Fibroblast of pulmonary artery (primary cell): Measurements from ENCODE around the gene GRHPR.

Experiments used
- DNase-seq: peaks from one replicate; pipeline ENCODE4 v3.0.0-alpha.2; 2010; ENCODE audit warnings: low read depth
- H3K4me3 ChIP-seq: replicated peaks from 2 replicates; pipeline ENCODE4 v1.5.1; 2011; ENCODE audit warnings: low read depth, mild to moderate bottlenecking, control low read depth, low read length, moderate library complexity
- TF ChIP-seq, protein P1 (sequence below): IDR thresholded peaks from 2 replicates; pipeline ENCODE4 v1.5.1; 2011; ENCODE audit warnings: mild to moderate bottlenecking, control low read depth, low read length, inconsistent platforms; ENCODE audit errors: missing control alignments

The GRHPR gene

DNA sequence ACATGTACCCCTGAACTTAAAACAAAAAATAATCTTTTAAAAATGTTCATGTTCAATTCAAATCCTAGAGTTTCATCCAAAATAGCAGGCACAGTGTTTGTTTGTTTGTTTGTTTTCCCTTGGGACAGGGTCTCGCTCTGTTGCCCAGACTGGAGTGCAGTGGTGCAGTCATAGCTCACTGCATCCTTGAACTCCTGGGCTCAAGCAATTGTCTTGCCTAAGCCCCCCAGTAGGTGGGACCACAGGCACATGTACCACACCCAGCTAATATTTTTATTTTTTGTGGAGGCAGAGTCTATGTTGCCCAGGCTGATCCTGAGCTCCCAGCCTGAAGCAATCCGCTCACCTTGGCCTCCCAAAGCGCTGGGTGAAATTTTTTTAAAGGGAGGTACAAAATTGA lies 58.3 kb downstream of the GRHPR start:
- no peak for DNase-seq
- no peak overlapping the region for H3K4me3 ChIP-seq
- TF ChIP-seq, protein P1, sequence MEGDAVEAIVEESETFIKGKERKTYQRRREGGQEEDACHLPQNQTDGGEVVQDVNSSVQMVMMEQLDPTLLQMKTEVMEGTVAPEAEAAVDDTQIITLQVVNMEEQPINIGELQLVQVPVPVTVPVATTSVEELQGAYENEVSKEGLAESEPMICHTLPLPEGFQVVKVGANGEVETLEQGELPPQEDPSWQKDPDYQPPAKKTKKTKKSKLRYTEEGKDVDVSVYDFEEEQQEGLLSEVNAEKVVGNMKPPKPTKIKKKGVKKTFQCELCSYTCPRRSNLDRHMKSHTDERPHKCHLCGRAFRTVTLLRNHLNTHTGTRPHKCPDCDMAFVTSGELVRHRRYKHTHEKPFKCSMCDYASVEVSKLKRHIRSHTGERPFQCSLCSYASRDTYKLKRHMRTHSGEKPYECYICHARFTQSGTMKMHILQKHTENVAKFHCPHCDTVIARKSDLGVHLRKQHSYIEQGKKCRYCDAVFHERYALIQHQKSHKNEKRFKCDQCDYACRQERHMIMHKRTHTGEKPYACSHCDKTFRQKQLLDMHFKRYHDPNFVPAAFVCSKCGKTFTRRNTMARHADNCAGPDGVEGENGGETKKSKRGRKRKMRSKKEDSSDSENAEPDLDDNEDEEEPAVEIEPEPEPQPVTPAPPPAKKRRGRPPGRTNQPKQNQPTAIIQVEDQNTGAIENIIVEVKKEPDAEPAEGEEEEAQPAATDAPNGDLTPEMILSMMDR: no peak

DNA sequence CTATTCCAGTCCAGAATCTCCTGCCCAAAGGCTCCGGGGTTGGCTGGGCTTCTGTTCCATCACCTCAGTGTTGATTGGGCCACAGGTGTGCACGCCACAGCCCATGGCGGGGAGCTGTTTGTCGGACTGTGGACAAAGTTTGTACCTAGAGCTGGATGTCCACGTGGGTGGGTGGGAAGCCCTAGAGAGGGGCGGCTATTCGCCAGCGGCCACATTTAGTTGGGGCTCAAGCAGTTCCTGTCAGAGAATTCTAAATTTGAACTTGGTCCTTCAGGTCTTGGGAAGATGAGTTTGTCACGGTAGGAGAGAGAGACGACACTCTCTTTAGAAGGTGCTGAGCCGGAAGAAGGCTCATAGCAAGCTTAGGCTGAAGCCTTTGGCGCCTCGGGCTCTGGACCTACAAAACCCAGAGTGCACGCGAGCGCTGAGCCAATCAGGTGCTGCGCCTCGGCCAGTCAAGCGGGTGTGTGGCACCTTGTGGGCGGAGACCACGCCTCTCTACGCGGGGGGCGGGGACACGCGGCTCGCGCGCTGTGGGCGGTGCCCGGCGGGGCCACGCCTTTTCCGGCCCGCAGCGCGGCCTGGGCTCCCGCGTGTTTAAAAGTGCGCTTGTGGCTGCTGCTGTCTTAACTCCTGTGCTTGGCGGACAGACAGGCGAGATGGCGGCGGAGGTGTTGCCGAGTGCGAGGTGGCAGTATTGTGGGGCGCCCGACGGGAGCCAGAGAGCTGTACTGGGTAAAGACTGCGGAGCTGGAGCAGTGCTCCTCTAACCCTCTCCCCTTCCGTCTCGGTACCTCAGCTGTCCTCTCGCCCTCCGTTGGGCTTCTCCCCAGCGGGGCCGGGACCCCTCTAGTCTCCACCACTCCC lies 63.1 kb downstream of the GRHPR start, which contains the start of gene POLR1E:
Gene POLR1E, plus strand, starts transcription at position 560 of the 867 bp plus-strand sequence. Its CDS starts 100 bp downstream, at position 660.
- TF ChIP-seq, protein P1: no peak
- peak within 1 kb of the TSS; percentile 78 for H3K4me3 ChIP-seq
- DNase-seq: peak; percentile 91

DNA sequence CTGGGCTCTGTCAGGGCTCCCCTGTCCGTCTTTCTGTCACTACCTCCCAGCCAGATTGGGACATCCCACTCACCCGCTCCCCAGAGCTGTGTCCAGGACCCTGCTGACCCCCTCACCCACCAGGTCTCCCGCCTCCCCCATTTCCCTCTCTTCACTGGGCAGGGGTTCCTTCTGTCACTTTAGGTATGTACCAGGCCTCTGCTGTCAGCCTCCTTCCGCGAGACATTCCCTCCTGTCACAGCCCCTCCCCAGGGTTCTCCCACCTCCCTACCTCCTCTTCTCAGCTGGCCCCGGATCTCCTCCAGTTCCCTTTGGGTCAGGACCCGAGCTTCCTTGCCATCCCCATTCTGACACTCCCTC lies 63.7 kb downstream of the GRHPR start:
- DNase-seq: no peak
- peak overlapping the region; percentile 78 for H3K4me3 ChIP-seq
- TF ChIP-seq, protein P1: no peak
